Heart right ventricle (tissue), 16 donors: ENCODE results near the gene GFI1B. TPM values are rescaled to one million over a fixed set of nuclear protein-coding genes. Genes with fewer than 3 reads are reported as not detected.
"Not testable (repeated sequence)": the region's sequence is repeated elsewhere in the genome, so short reads cannot be mapped to it uniquely, and the experiment has no call there.

Source experiments
- ATAC-seq, 8 donors: fragments of 200-7000 bp; cut with Tn5 transposase; one replicate each; pipeline ENCODE4 v1.9.1; 2020; ENCODE audit warnings: mild to moderate bottlenecking in 8 of 8, moderate library complexity in 8 of 8, moderate number of reproducible peaks in 1 of 8
- DNase-seq, 2 donors: peaks; one replicate each; pipeline ENCODE4 v3.0.0-alpha.2; 2020
- H3K27ac ChIP-seq, 10 donors: fragments of 200-600 bp; sonication (generic) in 2 of 10; one replicate each; pipeline versions ENCODE4 v1.5.0 to v1.8.0; 2020 to 2022; ENCODE audit warnings: mild to moderate bottlenecking in 3 of 10
- H3K27me3 ChIP-seq, 7 donors: fragments of 200-600 bp; one replicate each; pipeline ENCODE4 v1.8.0; 2021 to 2022; ENCODE audit warnings: mild to moderate bottlenecking in 2 of 7
- H3K36me3 ChIP-seq, 9 donors: fragments of 200-600 bp; sonication (generic) in 1 of 9; one replicate each; pipeline versions ENCODE4 v1.5.0 to v1.8.0; 2020 to 2022; ENCODE audit warnings: mild to moderate bottlenecking in 2 of 9
- H3K4me1 ChIP-seq, 9 donors: fragments of 200-600 bp; sonication (generic) in 1 of 9; one replicate each; pipeline versions ENCODE4 v1.5.0 to v1.8.0; 2020 to 2022; ENCODE audit warnings: mild to moderate bottlenecking in 4 of 9
- H3K4me3 ChIP-seq, 10 donors: fragments of 200-600 bp; sonication (generic) in 2 of 10; one replicate each; pipeline versions ENCODE4 v1.5.0 to v1.8.0; 2020 to 2022; ENCODE audit warnings: mild to moderate bottlenecking in 7 of 10, moderate library complexity in 2 of 10
- H3K9me3 ChIP-seq, 11 donors: fragments of 200-600 bp in 10 of 11; sonication (generic) in 2 of 11; one replicate each; pipeline versions ENCODE4 v1.5.0 to v1.8.0; 2013 to 2022; ENCODE audit warnings: mild to moderate bottlenecking in 2 of 11, control low read depth in 1 of 11, moderate library complexity in 1 of 11
- CTCF ChIP-seq, 9 donors: fragments of 200-600 bp; sonication (generic) in 2 of 9; IDR thresholded peaks; one replicate each; pipeline versions ENCODE4 v1.5.0 to v1.8.0; 2021 to 2022; ENCODE audit warnings: antibody characterized with exemption in 9 of 9, mild to moderate bottlenecking in 5 of 9, moderate library complexity in 1 of 9
- WGBS, 2 donors: extraction: QIAGEN DNeasy Blood & Tissue Kit; methylation state at CpG; one replicate each; pipeline ENCODE4 v1.1.7; 2013; ENCODE audit warnings: inconsistent platforms in 1 of 2; 5-methylcytosine and 5-hydroxymethylcytosine counted together
- intact Hi-C, 10 donors: fragments of 100-400 bp; cut with DNase I; formaldehyde crosslinking; loops; one replicate each; pipeline versions ENCODE4 v1.11.1 to v1.14.2; 2022
- polyA plus RNA-seq, 2 donors: library from polyadenylated mRNA; stranded (reverse); fragments of 200-250 nt; gene quantifications; one replicate each; pipeline ENCODE4 v1.2.3, GENCODE V29; 2013
- total RNA-seq, 10 donors: library from RNA; stranded (reverse); fragmentation: NEBNext Ultra II Directional in 3 of 10; extraction: Animal tissue kit (Norgen Biotek cat#: 25700) in 3 of 10; gene quantifications; one replicate each; pipeline versions ENCODE4 v1.2.1 to v1.2.4, GENCODE V29; 2021 to 2023
- donor health status: Arrhythmogenic right ventricular cardiomyopathy.
- donor health status: ischemic (EF 13 %, LVEDD 7.1; RV severe dilation, severe dysfunction).
- donor health status: healthy with polysubstance abuse.
- donor health status: DM: no; HTN: yes; CAD: no.
- donor health status: DM: no; HTN: no; CAD: no.
- donor health status: ischemic (EF 25% LVEDD 6.9; RV normal size, moderate dysfunction).
- donor health status: ischemic (EF 25% LVEDD 5.7; RV mildly dilated, moderate dysfunction).
- donor health status: healthy.
- donor health status: DM: yes; HTN: yes; CAD: no.
- donor health status: Ischemic cardiomyopathy.
- donor health status: ischemic (EF 35%, LVEDD 5.7; RV mildly dilated, moderate dysfunction).
- donor health status: nonischemic (EF 11% LVEDD 7.7; RV severe dilation, severe dysfunction).
- donor health status: DM: yes; HTN: yes; CAD: no.
- donor health status: PGD.
- donor health status: ischemic (EF 29% LVEDD 5.4; RV normal size, mild dysfunction).
- donor health status: nonischemic (EF 23%, LVEDD 6.1; RV moderate dilation, normal function).

The GFI1B gene
- total and polyA plus RNA-seq, 12 donors = 0.06 to 0.49 (median 0.24) TPM; not detected in 4

- Histone ChIP-seq H3K36me3 (no peaks in the 10 kb centered on the region), H3K27me3 (peaks cover 0 to 76% (median 53%) of the 10 kb centered on the region in 7 donors), H3K4me3 (no peak overlapping the region), H3K9me3 (no peaks in the 10 kb centered on the region), H3K27ac (no peak overlapping the region), H3K4me1 (peaks cover 0 to 8% (median 0%) of the 10 kb centered on the region in 9 donors)
- intact Hi-C loops = no loop called here
- ATAC-seq (peak in 2 of 8 donors; percentile 8 to 23), DNase-seq (no peak)
- WGBS, 2 donors = 71 to 73% methylated on average over 13 of the region's 13 CpGs
- no peak for TF ChIP-seq CTCF (IDR thresholded peaks at IDR 0.05)
Measured at GRCh38 chr9:132996526-132996925, 18.0 kb downstream of the GFI1B start.

- no peak overlapping the region for H3K27ac ChIP-seq
- intact Hi-C loops = no loop called here
- ATAC-seq (no peak), DNase-seq (no peak)
- TF ChIP-seq CTCF (IDR thresholded peaks at IDR 0.05) = no peak
- H3K36me3 ChIP-seq = no peaks in the 10 kb centered on the region
- 41 to 48% methylated on average over 4 of the region's 4 CpGs for WGBS, 2 donors
- no peak overlapping the region for H3K4me3 ChIP-seq
- H3K4me1 ChIP-seq = peaks cover 0 to 8% (median 0%) of the 10 kb centered on the region in 9 donors
- no peaks in the 10 kb centered on the region for H3K9me3 ChIP-seq
- H3K27me3 ChIP-seq = peaks cover 0 to 72% (median 53%) of the 10 kb centered on the region in 7 donors
Measured at GRCh38 chr9:132997591-132997990, 19.1 kb downstream of the GFI1B start.

GRCh38 chr9:132998221-132998620, 19.7 kb downstream of the GFI1B start:
- H3K4me3 ChIP-seq, H3K9me3 ChIP-seq, ATAC-seq, H3K27ac ChIP-seq, intact Hi-C loops, H3K36me3 ChIP-seq, DNase-seq, H3K4me1 ChIP-seq: not testable (repeated sequence)
- WGBS, 2 donors = 78 to 84% methylated on average over 3 to 4 of the region's 4 CpGs
- H3K27me3 ChIP-seq = peaks cover 0 to 72% (median 57%) of the 10 kb centered on the region in 7 donors

- H3K27ac ChIP-seq = no peak overlapping the region
- H3K4me1 ChIP-seq = peaks cover 0 to 8% (median 0%) of the 10 kb centered on the region in 9 donors
- 28 to 41% methylated on average over 18 of the region's 18 CpGs for WGBS, 2 donors
- TF ChIP-seq CTCF (IDR thresholded peaks at IDR 0.05) = no peak
- DNase-seq (no peak), ATAC-seq (peak in 6 of 8 donors; percentile 9 to 72 (median 56))
- no peaks in the 10 kb centered on the region for H3K36me3 ChIP-seq
- no peaks in the 10 kb centered on the region for H3K9me3 ChIP-seq
- no peak overlapping the region for H3K4me3 ChIP-seq
- intact Hi-C loops = no loop called here
- peaks cover 0 to 71% (median 57%) of the 10 kb centered on the region in 7 donors for H3K27me3 ChIP-seq
Measured at GRCh38 chr9:132998831-132999635, 20.5 kb downstream of the GFI1B start.
